Testis (tissue), 3 donors: ENCODE results near the gene CCS. TPM values are rescaled to one million over a fixed set of nuclear protein-coding genes. Genes with fewer than 3 reads are reported as not detected.

ENCODE experiments used
- DNase-seq: peaks from one replicate; pipeline ENCODE4 v3.0.0-alpha.2; 2019
- H3K27ac ChIP-seq, 2 donors: fragments of 200-600 bp; sonication (generic); one replicate each; pipeline ENCODE4 v1.5.1; 2019
- H3K27me3 ChIP-seq: fragments of 200-600 bp; sonication (generic); one replicate; pipeline ENCODE4 v1.5.1; 2019
- H3K36me3 ChIP-seq: fragments of 200-600 bp; sonication (generic); one replicate; pipeline ENCODE4 v1.5.1; 2017; ENCODE audit warnings: low read depth; ENCODE audit errors: missing control alignments
- H3K4me1 ChIP-seq: fragments of 200-600 bp; sonication (generic); one replicate; pipeline ENCODE4 v1.5.1; 2019
- H3K4me3 ChIP-seq, 2 donors: fragments of 200-600 bp; sonication (generic); one replicate each; pipeline ENCODE4 v1.5.1; 2017 to 2019
- H3K9me3 ChIP-seq: fragments of 200-600 bp; sonication (generic); one replicate; pipeline ENCODE4 v1.5.1; 2017
- CTCF ChIP-seq, 3 experiments: fragments of 450-650 bp in 2 of 3; fragments of 200-600 bp in 1 of 3; sonication (generic) in 1 of 3; IDR thresholded peaks; one replicate each; pipeline ENCODE4 v1.5.1; 2016 to 2019; ENCODE audit warnings: antibody characterized with exemption in 3 of 3, mild to moderate bottlenecking in 2 of 3, moderate library complexity in 1 of 3
- POLR2A ChIP-seq: fragments of 450-650 bp; IDR thresholded peaks from one replicate; pipeline ENCODE4 v1.6.1; 2017; ENCODE audit warnings: antibody characterized with exemption, mild to moderate bottlenecking, moderate library complexity
- WGBS, 2 donors: methylation state at CpG; one replicate each; pipeline ENCODE4 v1.1.5; 2018; 5-methylcytosine and 5-hydroxymethylcytosine counted together
- intact Hi-C: fragments of 100-400 bp; cut with DNase I; formaldehyde crosslinking; loops from one replicate; pipeline ENCODE4 v1.15.1; 2023; ENCODE audit warnings: low total_unique reads
- polyA plus RNA-seq: library from polyadenylated mRNA; stranded (reverse); fragments of 350-450 nt; fragmentation: Illumina TruSeq; extraction: RNeasy Lipid Tissue Mini Kit (QIAGEN cat#74804); gene quantifications from one replicate; pipeline ENCODE4 v1.2.3, GENCODE V29; 2014; ENCODE audit warnings: low read depth, low replicate concordance; ENCODE audit not compliant: insufficient read depth
- total RNA-seq, 2 donors: library from RNA; depleted of rRNA; stranded (reverse); fragments of >200 nt; gene quantifications; one replicate each; pipeline ENCODE4 v1.2.3, GENCODE V29; 2016

The CCS gene
- total and polyA plus RNA-seq, 3 donors from 2014 or later: 67.5 to 83.2 (median 70.7) TPM

- Histone ChIP-seq H3K4me1 (peaks cover 70% of the 10 kb centered on the region), H3K36me3 (no peaks in the 10 kb centered on the region), H3K9me3 (no peaks in the 10 kb centered on the region), H3K27me3 (no peaks in the 10 kb centered on the region), H3K4me3 (no peak overlapping the region), H3K27ac (no peak overlapping the region)
- no peak for DNase-seq
- no peak for TF ChIP-seq CTCF (IDR thresholded peaks at IDR 0.05)
- TF ChIP-seq POLR2A: no peak
- intact Hi-C loops: no loop called here
- 31 to 44% methylated on average over 3 of the region's 3 CpGs for WGBS, 2 donors
Observed at GRCh38 chr11:66641834-66642233, 48.8 kb downstream of the CCS start.

- Histone ChIP-seq H3K27me3 (no peaks in the 10 kb centered on the region), H3K4me1 (peaks cover 60% of the 10 kb centered on the region), H3K27ac (no peak overlapping the region), H3K4me3 (no peak overlapping the region), H3K9me3 (no peaks in the 10 kb centered on the region), H3K36me3 (no peaks in the 10 kb centered on the region)
- 76 to 83% methylated on average over 8 to 24 of the region's 24 CpGs for WGBS, 2 donors
- TF ChIP-seq POLR2A: no peak
- TF ChIP-seq CTCF (IDR thresholded peaks at IDR 0.05): no peak
- DNase-seq: no peak
- intact Hi-C loops: no loop called here
Observed at GRCh38 chr11:66643745-66644437, 50.9 kb downstream of the CCS start.

GRCh38 chr11:66646828-66647227 lies 53.8 kb downstream of the CCS start:
- Histone ChIP-seq H3K4me3 (no peak overlapping the region), H3K27ac (no peak overlapping the region), H3K27me3 (no peaks in the 10 kb centered on the region), H3K9me3 (no peaks in the 10 kb centered on the region), H3K36me3 (no peaks in the 10 kb centered on the region), H3K4me1 (peaks cover 39% of the 10 kb centered on the region)
- WGBS, 2 donors: 69 to 75% methylated on average over 4 of the region's 4 CpGs
- intact Hi-C loops: no loop called here
- TF ChIP-seq POLR2A (no peak), CTCF (IDR thresholded peaks at IDR 0.05) (no peak)
- DNase-seq: no peak

GRCh38 chr11:66649903-66650302 lies 56.9 kb downstream of the CCS start:
- TF ChIP-seq CTCF (IDR thresholded peaks at IDR 0.05) (no peak), POLR2A (no peak)
- Histone ChIP-seq H3K27ac (no peak overlapping the region), H3K27me3 (no peaks in the 10 kb centered on the region), H3K4me1 (peaks cover 13% of the 10 kb centered on the region), H3K4me3 (no peak overlapping the region), H3K36me3 (no peaks in the 10 kb centered on the region), H3K9me3 (no peaks in the 10 kb centered on the region)
- DNase-seq: no peak
- intact Hi-C loops: no loop called here
- 82 to 88% methylated on average over 5 of the region's 5 CpGs for WGBS, 2 donors

DNA sequence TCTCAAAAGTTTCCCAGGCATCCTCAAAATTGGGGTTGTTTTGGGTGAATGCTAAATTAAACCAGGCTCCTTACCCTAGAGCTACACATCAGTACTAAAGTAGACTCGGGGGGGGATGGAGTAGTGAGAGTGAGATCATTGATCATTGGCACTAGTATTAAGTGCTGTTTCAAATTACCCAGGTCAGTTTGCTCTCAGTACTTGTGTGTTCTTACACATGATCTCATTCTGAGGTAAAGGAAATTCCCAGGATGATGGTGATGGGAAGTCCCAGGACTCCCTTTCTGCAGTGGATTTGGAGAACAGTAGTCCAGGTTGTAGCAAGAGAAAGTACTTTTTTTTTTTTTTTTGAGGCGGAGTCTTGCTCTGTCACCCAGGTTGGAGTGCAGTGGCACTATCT lies 58.0 kb downstream of the CCS start:
- WGBS, 2 donors: 92 to 94% methylated on average over 2 of the region's 2 CpGs
- Histone ChIP-seq H3K27me3 (no peaks in the 10 kb centered on the region), H3K36me3 (no peaks in the 10 kb centered on the region), H3K27ac (no peak overlapping the region), H3K9me3 (no peaks in the 10 kb centered on the region), H3K4me1 (peaks cover 4% of the 10 kb centered on the region), H3K4me3 (no peak overlapping the region)
- DNase-seq: no peak
- intact Hi-C loops: no loop called here
- TF ChIP-seq POLR2A (no peak), CTCF (IDR thresholded peaks at IDR 0.05) (no peak)
